ENCODE results near the gene TIFAB. TPM values are rescaled to one million over a fixed set of nuclear protein-coding genes. Genes with fewer than 3 reads are reported as not detected.

Gene TIFAB
- polyA plus RNA-seq, 4 donors: 0.05 to 0.23 (median 0.21) TPM

DNA sequence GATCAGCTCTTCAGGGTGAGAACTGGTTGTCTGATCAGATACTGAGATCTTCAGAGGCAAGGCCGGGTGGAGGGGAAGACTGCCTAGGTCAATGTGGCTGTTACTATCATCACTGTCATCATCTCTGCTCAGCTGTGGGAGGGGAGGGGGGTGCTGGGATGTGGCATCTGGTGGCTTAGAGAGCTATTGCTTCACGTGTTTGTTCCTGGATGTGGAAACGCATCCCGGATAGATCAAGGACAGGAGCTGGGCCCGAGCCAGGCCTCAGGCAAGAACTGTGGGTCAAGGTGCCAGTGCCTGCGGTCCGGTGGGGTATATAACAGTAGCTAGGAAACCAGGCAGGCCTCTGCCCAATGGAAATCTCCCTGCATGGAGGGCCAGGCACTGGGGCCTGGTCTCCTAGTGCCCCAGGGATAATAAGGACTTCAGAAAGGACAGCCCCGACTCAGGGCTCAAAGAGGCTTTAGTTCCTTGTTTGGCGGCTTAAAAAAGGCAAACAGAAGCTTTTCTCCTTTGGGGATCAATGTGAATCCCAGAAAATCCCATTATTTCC, 30.3 kb upstream of the TIFAB start:
- DNase-seq (ENCODE audit: low read depth in 4 of 4, low spot score in 2 of 4): no peak

- DNase-seq (ENCODE audit: low read depth in 4 of 4, low spot score in 2 of 4): no peak
These were observed 29.8 kb upstream of the TIFAB start for GRCh38 chr5:135481909-135482311.

- no peak for DNase-seq (ENCODE audit: low read depth in 4 of 4, low spot score in 2 of 4)
These were observed 29.2 kb upstream of the TIFAB start for GRCh38 chr5:135481387-135481786.

- DNase-seq (ENCODE audit: low read depth in 4 of 4, low spot score in 2 of 4): no peak
These were observed 28.4 kb upstream of the TIFAB start for GRCh38 chr5:135480511-135480910.

GRCh38 chr5:135478938-135479337, 26.8 kb upstream of the TIFAB start:
- DNase-seq (ENCODE audit: low read depth in 4 of 4, low spot score in 2 of 4): no peak

DNA sequence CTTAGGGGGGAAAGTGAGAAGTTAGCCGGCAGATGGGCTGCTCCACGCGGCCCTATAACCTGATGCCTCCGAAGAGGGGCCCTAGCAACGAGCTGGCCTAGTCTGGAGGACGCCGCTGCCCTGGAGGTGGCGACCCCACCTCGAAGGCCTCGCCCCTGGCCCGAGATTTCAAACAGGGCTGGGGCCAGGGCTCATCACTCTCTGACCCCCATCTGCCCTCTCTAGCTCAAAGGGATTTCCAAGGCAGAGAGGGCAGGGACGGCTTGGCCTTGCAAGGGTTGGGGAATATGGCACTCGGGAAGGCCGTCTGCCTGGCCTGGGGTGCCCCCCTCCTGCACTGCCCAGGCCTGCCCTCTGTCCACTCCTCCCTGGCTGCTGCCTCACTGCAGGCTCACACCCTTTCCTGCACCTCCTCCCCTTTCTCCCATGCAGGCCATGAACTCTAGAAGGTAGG, 25.5 kb upstream of the TIFAB start:
- DNase-seq (ENCODE audit: low read depth in 4 of 4, low spot score in 2 of 4): no peak

- no peak for DNase-seq (ENCODE audit: low read depth in 4 of 4, low spot score in 2 of 4)
These were observed 24.7 kb upstream of the TIFAB start for GRCh38 chr5:135476615-135477581.

GRCh38 chr5:135473956-135474670, 22.0 kb upstream of the TIFAB start:
- DNase-seq (ENCODE audit: low read depth in 4 of 4, low spot score in 2 of 4): no peak

DNA sequence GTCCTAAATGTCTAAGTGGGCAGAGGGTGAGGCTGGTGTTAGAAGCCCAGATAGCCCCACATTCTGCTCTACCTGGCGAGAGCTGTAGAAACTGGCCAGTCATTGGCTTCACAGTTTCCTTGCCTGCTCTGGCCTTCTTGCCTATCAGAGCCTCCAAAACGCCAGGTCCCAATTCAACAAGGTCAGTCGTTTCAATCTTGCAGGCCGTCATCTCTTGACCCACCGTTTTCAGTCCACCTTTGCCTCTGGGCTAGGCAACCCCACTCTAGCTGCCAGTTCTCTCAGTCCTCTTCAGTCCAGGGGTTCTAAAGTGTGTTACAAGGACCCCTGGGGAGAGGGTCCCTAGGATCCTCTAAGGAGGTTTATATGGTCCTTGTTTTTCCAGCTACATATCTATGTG, 20.0 kb upstream of the TIFAB start:
- no peak for DNase-seq (ENCODE audit: low read depth in 4 of 4, low spot score in 2 of 4)

- no peak for DNase-seq (ENCODE audit: low read depth in 4 of 4, low spot score in 2 of 4)
These were observed 19.6 kb upstream of the TIFAB start for GRCh38 chr5:135471726-135472125.

GRCh38 chr5:135469911-135470310, 17.8 kb upstream of the TIFAB start:
- DNase-seq (ENCODE audit: low read depth in 4 of 4, low spot score in 2 of 4): no peak

GRCh38 chr5:135468541-135468940, 16.4 kb upstream of the TIFAB start:
- no peak for DNase-seq (ENCODE audit: low read depth in 4 of 4, low spot score in 2 of 4)

GRCh38 chr5:135467871-135468485, 15.8 kb upstream of the TIFAB start:
- no peak for DNase-seq (ENCODE audit: low read depth in 4 of 4, low spot score in 2 of 4)

- DNase-seq (ENCODE audit: low read depth in 4 of 4, low spot score in 2 of 4): no peak
These were observed 15.0 kb upstream of the TIFAB start for GRCh38 chr5:135467051-135467625.

DNA sequence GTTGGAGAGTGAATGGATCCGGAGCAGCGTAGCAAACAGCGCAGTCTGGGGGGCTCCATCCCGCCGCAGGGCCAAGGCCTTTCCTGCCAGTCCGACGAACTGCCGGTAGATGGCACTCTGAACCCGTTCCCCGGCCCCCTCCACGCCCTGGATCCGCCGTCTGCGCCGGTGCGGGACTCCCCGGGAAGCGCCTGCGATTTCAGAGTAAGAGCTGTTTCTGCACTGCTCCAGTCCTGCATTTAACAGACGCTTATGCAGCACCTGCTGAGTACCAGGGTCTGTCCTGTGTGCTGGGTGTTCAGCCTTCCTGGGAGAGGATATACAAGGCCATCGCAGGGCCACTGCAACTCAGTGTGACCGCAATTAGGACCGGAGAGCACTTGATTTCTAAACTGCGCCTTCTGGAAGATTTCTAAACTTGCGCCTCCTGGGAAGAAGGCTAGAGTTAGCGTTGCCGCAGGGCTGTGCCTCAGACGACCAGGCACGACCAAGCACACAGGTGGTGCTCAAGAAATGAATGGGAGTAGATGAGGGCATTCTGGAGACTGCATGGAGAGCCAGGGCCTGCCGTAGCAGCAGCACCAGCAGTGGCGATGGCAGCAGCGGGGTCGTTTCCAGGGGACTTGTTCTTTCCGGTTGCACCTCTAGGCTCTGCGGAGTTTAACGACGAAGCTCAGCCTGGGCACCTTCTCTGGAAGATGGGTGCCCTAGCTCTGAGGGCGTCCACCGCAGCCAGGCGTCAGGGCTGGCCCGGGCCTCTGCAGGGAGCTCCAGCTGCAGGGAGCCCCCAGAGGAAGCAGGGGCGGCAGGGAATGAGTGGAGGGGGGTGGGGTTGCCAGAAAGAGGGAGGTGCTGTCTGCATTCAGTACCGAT, 14.3 kb upstream of the TIFAB start:
- peak in 2 of 4 donors; percentile 48 to 53 for DNase-seq (ENCODE audit: low read depth in 4 of 4, low spot score in 2 of 4)

DNA sequence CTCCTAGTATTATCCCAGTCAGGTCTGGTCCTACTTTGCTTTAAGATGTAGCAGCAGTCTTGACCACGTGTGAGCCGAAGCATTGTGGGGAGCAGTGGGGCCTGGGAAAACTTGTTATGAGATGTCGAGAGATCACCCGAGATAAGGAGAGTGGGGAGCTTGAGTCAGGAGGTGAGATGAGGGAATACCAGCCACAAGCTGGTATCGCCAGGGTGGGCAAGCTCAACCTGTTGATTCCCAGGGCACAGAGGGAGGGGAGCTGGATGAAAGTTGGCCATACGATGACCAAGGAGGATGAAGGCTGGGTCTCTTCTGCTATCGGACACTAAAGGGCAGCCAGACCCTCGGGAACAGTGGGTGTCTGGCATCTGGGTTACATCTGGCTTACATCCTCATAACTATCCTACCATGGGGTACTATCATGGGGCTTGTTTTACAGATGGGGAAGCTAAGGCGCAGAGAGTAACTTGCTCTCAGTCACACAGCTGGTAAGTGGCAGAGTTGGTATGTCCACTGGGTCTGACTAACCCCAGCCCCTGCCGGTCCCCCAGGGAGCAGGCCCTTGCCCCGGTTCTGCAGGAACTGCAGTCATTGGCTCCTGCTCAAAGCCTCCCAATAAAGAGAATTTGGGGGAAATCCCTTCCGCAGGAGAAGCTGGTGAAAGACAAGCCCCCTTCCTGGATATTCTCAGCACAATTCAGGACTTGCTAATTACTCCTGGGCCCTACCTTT, 13.4 kb upstream of the TIFAB start:
- no peak for DNase-seq (ENCODE audit: low read depth in 4 of 4, low spot score in 2 of 4)

GRCh38 chr5:135462304-135462703, 10.2 kb upstream of the TIFAB start:
- DNase-seq (ENCODE audit: low read depth in 4 of 4, low spot score in 2 of 4): peak in 1 of 4 donors; percentile 68

DNA sequence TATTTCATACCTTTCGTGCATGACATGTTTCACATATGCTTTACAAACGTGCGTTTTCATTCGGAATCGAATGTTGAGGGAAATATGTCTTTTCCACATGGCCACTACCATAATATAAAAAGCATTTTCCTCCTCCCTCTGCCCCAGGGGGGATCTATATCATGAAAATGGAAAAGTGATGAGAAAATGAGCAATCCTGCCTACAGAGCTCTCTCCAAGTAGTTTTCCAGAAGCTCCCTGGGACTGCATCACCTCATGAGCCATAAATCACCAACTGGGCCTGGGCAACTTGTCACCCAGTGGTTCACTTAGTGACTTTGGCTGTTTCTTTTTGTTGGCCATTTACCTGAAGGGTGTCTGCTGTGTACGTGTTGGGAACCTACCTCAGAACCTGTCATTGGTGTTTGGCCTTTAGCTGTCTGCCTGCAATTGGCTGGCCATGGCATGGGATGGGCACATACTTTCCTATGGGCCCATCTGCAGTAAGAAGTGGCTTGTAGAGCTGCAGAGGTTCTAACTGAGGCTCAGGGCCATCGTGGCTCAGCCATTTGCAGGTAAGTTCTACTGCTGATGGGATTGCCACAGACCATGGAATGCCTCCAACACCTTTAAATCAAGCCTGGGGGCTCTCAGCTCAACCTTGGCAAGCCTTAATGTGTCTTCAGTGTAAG, 9.5 kb upstream of the TIFAB start:
- DNase-seq (ENCODE audit: low read depth in 4 of 4, low spot score in 2 of 4): no peak
